Measurements from ENCODE around the gene CEPT1. TPM values are rescaled to one million over a fixed set of nuclear protein-coding genes. Genes with fewer than 3 reads are reported as not detected.

CEPT1 gene
- polyA plus RNA-seq, 1 donor: 57.3 TPM

GRCh38 chr1:111126354-111126753 is 13.7 kb upstream of the CEPT1 start:
- Histone ChIP-seq H3K4me1 (ENCODE audit: control insufficient read depth, insufficient read depth, low read length) (no peaks in the 10 kb centered on the region), H3K9me3 (ENCODE audit: control insufficient read depth, low read depth, low read length) (no peaks in the 10 kb centered on the region), H3K36me3 (ENCODE audit: control insufficient read depth, insufficient read depth, low read length) (peaks cover 40% of the 10 kb centered on the region), H3K27ac (ENCODE audit: low read length) (no peak overlapping the region), H3K4me3 (ENCODE audit: low read length) (no peak overlapping the region), H3K27me3 (ENCODE audit: control insufficient read depth, insufficient read depth, low read length) (no peaks in the 10 kb centered on the region)
- no peak for DNase-seq
- WGBS (ENCODE audit: insufficient coverage, low lambda C conversion rate): no CpG with 5 or more reads among the region's 1 CpG

- no peak for DNase-seq
- Histone ChIP-seq H3K36me3 (ENCODE audit: control insufficient read depth, insufficient read depth, low read length) (peaks cover 37% of the 10 kb centered on the region), H3K27me3 (ENCODE audit: control insufficient read depth, insufficient read depth, low read length) (no peaks in the 10 kb centered on the region), H3K4me1 (ENCODE audit: control insufficient read depth, insufficient read depth, low read length) (no peaks in the 10 kb centered on the region), H3K4me3 (ENCODE audit: low read length) (no peak overlapping the region), H3K27ac (ENCODE audit: low read length) (no peak overlapping the region), H3K9me3 (ENCODE audit: control insufficient read depth, low read depth, low read length) (no peaks in the 10 kb centered on the region)
- 100% methylated on average over 1 of the region's 3 CpGs for WGBS (ENCODE audit: insufficient coverage, low lambda C conversion rate)
Measured at GRCh38 chr1:111127923-111128643, 11.9 kb upstream of the CEPT1 start.

GRCh38 chr1:111129376-111129775 is 10.6 kb upstream of the CEPT1 start:
- no peak overlapping the region for H3K27ac ChIP-seq (ENCODE audit: low read length)
- H3K9me3 ChIP-seq (ENCODE audit: control insufficient read depth, low read depth, low read length): no peaks in the 10 kb centered on the region
- H3K36me3 ChIP-seq (ENCODE audit: control insufficient read depth, insufficient read depth, low read length): peaks cover 26% of the 10 kb centered on the region
- no peak for DNase-seq
- no peak overlapping the region for H3K4me3 ChIP-seq (ENCODE audit: low read length)
- H3K4me1 ChIP-seq (ENCODE audit: control insufficient read depth, insufficient read depth, low read length): no peaks in the 10 kb centered on the region
- 100% methylated on average over 1 of the region's 1 CpG for WGBS (ENCODE audit: insufficient coverage, low lambda C conversion rate)
- no peaks in the 10 kb centered on the region for H3K27me3 ChIP-seq (ENCODE audit: control insufficient read depth, insufficient read depth, low read length)

- Histone ChIP-seq H3K4me1 (ENCODE audit: control insufficient read depth, insufficient read depth, low read length) (no peaks in the 10 kb centered on the region), H3K36me3 (ENCODE audit: control insufficient read depth, insufficient read depth, low read length) (peaks cover 31% of the 10 kb centered on the region)
Measured at GRCh38 chr1:111131693-111132092, 8.3 kb upstream of the CEPT1 start.

GRCh38 chr1:111133866-111134265 is 6.2 kb upstream of the CEPT1 start:
- no peak for DNase-seq
- H3K4me3 ChIP-seq (ENCODE audit: low read length): no peak overlapping the region
- no peaks in the 10 kb centered on the region for H3K9me3 ChIP-seq (ENCODE audit: control insufficient read depth, low read depth, low read length)
- 100% methylated on average over 1 of the region's 1 CpG for WGBS (ENCODE audit: insufficient coverage, low lambda C conversion rate)
- H3K4me1 ChIP-seq (ENCODE audit: control insufficient read depth, insufficient read depth, low read length): no peaks in the 10 kb centered on the region
- no peak overlapping the region for H3K27ac ChIP-seq (ENCODE audit: low read length)
- no peaks in the 10 kb centered on the region for H3K27me3 ChIP-seq (ENCODE audit: control insufficient read depth, insufficient read depth, low read length)
- peaks cover 22% of the 10 kb centered on the region for H3K36me3 ChIP-seq (ENCODE audit: control insufficient read depth, insufficient read depth, low read length)

More at GRCh38 chr1:111131693-111132092, 8.3 kb upstream of the CEPT1 start:
- Histone ChIP-seq H3K4me3 (ENCODE audit: low read length) (no peak overlapping the region), H3K9me3 (ENCODE audit: control insufficient read depth, low read depth, low read length) (no peaks in the 10 kb centered on the region), H3K27ac (ENCODE audit: low read length) (no peak overlapping the region), H3K27me3 (ENCODE audit: control insufficient read depth, insufficient read depth, low read length) (no peaks in the 10 kb centered on the region)
- DNase-seq: no peak
- 92% methylated on average over 2 of the region's 4 CpGs for WGBS (ENCODE audit: insufficient coverage, low lambda C conversion rate)

GRCh38 chr1:111139324-111139955 is 583 bp upstream of the CEPT1 start:
- H3K27me3 ChIP-seq (ENCODE audit: control insufficient read depth, insufficient read depth, low read length): no peaks in the 10 kb centered on the region
- peaks cover 6% of the 10 kb centered on the region for H3K4me1 ChIP-seq (ENCODE audit: control insufficient read depth, insufficient read depth, low read length)
- WGBS (ENCODE audit: insufficient coverage, low lambda C conversion rate): no CpG with 5 or more reads among the region's 33 CpGs
- peak; percentile 42 to 74 for DNase-seq
- H3K4me3 ChIP-seq (ENCODE audit: low read length): peak overlapping the region; percentile 78
- peaks cover 14% of the 10 kb centered on the region for H3K36me3 ChIP-seq (ENCODE audit: control insufficient read depth, insufficient read depth, low read length)
- H3K27ac ChIP-seq (ENCODE audit: low read length): peak overlapping the region; percentile 88
- no peaks in the 10 kb centered on the region for H3K9me3 ChIP-seq (ENCODE audit: control insufficient read depth, low read depth, low read length)

- no CpG with 5 or more reads among the region's 9 CpGs for WGBS (ENCODE audit: insufficient coverage, low lambda C conversion rate)
- H3K36me3 ChIP-seq (ENCODE audit: control insufficient read depth, insufficient read depth, low read length): peaks cover 6% of the 10 kb centered on the region
- peak overlapping the region; percentile 88 for H3K27ac ChIP-seq (ENCODE audit: low read length)
- H3K4me1 ChIP-seq (ENCODE audit: control insufficient read depth, insufficient read depth, low read length): peaks cover 6% of the 10 kb centered on the region
- DNase-seq: no peak
- no peaks in the 10 kb centered on the region for H3K9me3 ChIP-seq (ENCODE audit: control insufficient read depth, low read depth, low read length)
- H3K27me3 ChIP-seq (ENCODE audit: control insufficient read depth, insufficient read depth, low read length): no peaks in the 10 kb centered on the region
- peak overlapping the region; percentile 78 for H3K4me3 ChIP-seq (ENCODE audit: low read length)
Measured at GRCh38 chr1:111140680-111140967, 601 bp downstream of the CEPT1 start.

- peaks cover 3% of the 10 kb centered on the region for H3K36me3 ChIP-seq (ENCODE audit: control insufficient read depth, insufficient read depth, low read length)
- peak overlapping the region; percentile 88 for H3K27ac ChIP-seq (ENCODE audit: low read length)
- H3K4me1 ChIP-seq (ENCODE audit: control insufficient read depth, insufficient read depth, low read length): peaks cover 6% of the 10 kb centered on the region
- peak; percentile 44 to 77 for DNase-seq
- H3K9me3 ChIP-seq (ENCODE audit: control insufficient read depth, low read depth, low read length): no peaks in the 10 kb centered on the region
- peak overlapping the region; percentile 78 for H3K4me3 ChIP-seq (ENCODE audit: low read length)
- 17% methylated on average over 1 of the region's 5 CpGs for WGBS (ENCODE audit: insufficient coverage, low lambda C conversion rate)
- no peaks in the 10 kb centered on the region for H3K27me3 ChIP-seq (ENCODE audit: control insufficient read depth, insufficient read depth, low read length)
Measured at GRCh38 chr1:111141245-111142220, 1.5 kb downstream of the CEPT1 start.

- peaks cover 6% of the 10 kb centered on the region for H3K4me1 ChIP-seq (ENCODE audit: control insufficient read depth, insufficient read depth, low read length)
- H3K4me3 ChIP-seq (ENCODE audit: low read length): no peak overlapping the region
- peak overlapping the region; percentile 88 for H3K27ac ChIP-seq (ENCODE audit: low read length)
- H3K36me3 ChIP-seq (ENCODE audit: control insufficient read depth, insufficient read depth, low read length): peaks cover 3% of the 10 kb centered on the region
- peak; percentile 32 to 66 for DNase-seq
- H3K27me3 ChIP-seq (ENCODE audit: control insufficient read depth, insufficient read depth, low read length): no peaks in the 10 kb centered on the region
- H3K9me3 ChIP-seq (ENCODE audit: control insufficient read depth, low read depth, low read length): no peaks in the 10 kb centered on the region
- WGBS (ENCODE audit: insufficient coverage, low lambda C conversion rate): 63% methylated on average over 1 of the region's 5 CpGs
Measured at GRCh38 chr1:111142356-111142975, 2.4 kb downstream of the CEPT1 start.

- WGBS (ENCODE audit: insufficient coverage, low lambda C conversion rate): no CpG with 5 or more reads among the region's 2 CpGs
- Histone ChIP-seq H3K4me1 (ENCODE audit: control insufficient read depth, insufficient read depth, low read length) (peaks cover 6% of the 10 kb centered on the region), H3K27ac (ENCODE audit: low read length) (no peak overlapping the region), H3K36me3 (ENCODE audit: control insufficient read depth, insufficient read depth, low read length) (peaks cover 19% of the 10 kb centered on the region), H3K9me3 (ENCODE audit: control insufficient read depth, low read depth, low read length) (no peaks in the 10 kb centered on the region), H3K27me3 (ENCODE audit: control insufficient read depth, insufficient read depth, low read length) (no peaks in the 10 kb centered on the region), H3K4me3 (ENCODE audit: low read length) (no peak overlapping the region)
- DNase-seq: peak; percentile 7 to 40
Measured at GRCh38 chr1:111145542-111145941, 5.5 kb downstream of the CEPT1 start.
